Parathyroid adenoma (tissue), 2 donors: ENCODE data around the gene SHISA7.

ENCODE experiments used
- H2AFZ ChIP-seq: fragments of 300-600 bp; sonication (generic); one replicate; pipeline ENCODE4 v1.7.0; 2017; ENCODE audit warnings: antibody characterized with exemption, mild to moderate bottlenecking
- H3K27ac ChIP-seq: fragments of 300-600 bp; sonication (generic); one replicate; pipeline ENCODE4 v1.7.0; 2017
- H3K27me3 ChIP-seq: fragments of 300-600 bp; sonication (generic); one replicate; pipeline ENCODE4 v1.7.0; 2017; ENCODE audit warnings: low read length; ENCODE audit not compliant: control insufficient read depth, insufficient read depth
- H3K36me3 ChIP-seq: fragments of 300-600 bp; sonication (generic); one replicate; pipeline ENCODE4 v1.7.0; 2017; ENCODE audit warnings: low read length; ENCODE audit not compliant: control insufficient read depth, insufficient read depth
- H3K4me1 ChIP-seq: fragments of 300-600 bp; sonication (generic); one replicate; pipeline ENCODE4 v1.7.0; 2017; ENCODE audit warnings: control low read depth
- H3K4me2 ChIP-seq: fragments of 300-600 bp; sonication (generic); one replicate; pipeline ENCODE4 v1.7.0; 2017; ENCODE audit warnings: low read length
- H3K4me3 ChIP-seq: fragments of 300-600 bp; sonication (generic); one replicate; pipeline ENCODE4 v1.7.0; 2017; ENCODE audit warnings: low read depth, low read length
- H3K79me2 ChIP-seq: fragments of 300-600 bp; sonication (generic); one replicate; pipeline ENCODE4 v1.7.0; 2017; ENCODE audit warnings: control low read depth
- H3K9ac ChIP-seq: fragments of 300-600 bp; sonication (generic); one replicate; pipeline ENCODE4 v1.7.0; 2017; ENCODE audit warnings: mild to moderate bottlenecking
- H3K9me3 ChIP-seq: fragments of 300-600 bp; sonication (generic); one replicate; pipeline ENCODE4 v1.7.0; 2017; ENCODE audit warnings: low read length; ENCODE audit not compliant: control insufficient read depth
- CTCF ChIP-seq: fragments of 300-600 bp; sonication (generic); IDR thresholded peaks from one replicate; pipeline ENCODE4 v1.7.0; 2017; ENCODE audit warnings: antibody characterized with exemption, mild to moderate bottlenecking
- donor health status: primary hyperparathyroidism.

The SHISA7 gene

GRCh38 chr19:55459950-55460657 lies 17.0 kb upstream of the SHISA7 start:
- peak overlapping the region; percentile 77 for H2AFZ ChIP-seq

GRCh38 chr19:55459551-55459949 lies 16.4 kb upstream of the SHISA7 start:
- Histone ChIP-seq H3K27me3 (no peaks in the 10 kb centered on the region), H2AFZ (no peak overlapping the region), H3K79me2 (no peaks in the 10 kb centered on the region), H3K9me3 (no peaks in the 10 kb centered on the region), H3K27ac (peak overlapping the region; percentile 96), H3K4me3 (no peak overlapping the region), H3K36me3 (no peaks in the 10 kb centered on the region), H3K4me1 (peaks cover 4% of the 10 kb centered on the region), H3K4me2 (peak overlapping the region; percentile 87), H3K9ac (no peak overlapping the region)
- no peak for TF ChIP-seq CTCF

More at GRCh38 chr19:55459950-55460657, 17.0 kb upstream of the SHISA7 start:
- peak overlapping the region; percentile 96 for H3K27ac ChIP-seq
- no peaks in the 10 kb centered on the region for H3K27me3 ChIP-seq
- no peak for TF ChIP-seq CTCF
- H3K4me1 ChIP-seq = peaks cover 4% of the 10 kb centered on the region
- no peak overlapping the region for H3K9ac ChIP-seq
- H3K79me2 ChIP-seq = no peaks in the 10 kb centered on the region
- H3K9me3 ChIP-seq = no peaks in the 10 kb centered on the region
- H3K4me2 ChIP-seq = peak overlapping the region; percentile 87
- no peaks in the 10 kb centered on the region for H3K36me3 ChIP-seq
- H3K4me3 ChIP-seq = peak overlapping the region; percentile 84

GRCh38 chr19:55457683-55458457 lies 14.8 kb upstream of the SHISA7 start:
- Histone ChIP-seq H3K79me2 (no peaks in the 10 kb centered on the region), H3K4me3 (no peak overlapping the region), H3K4me1 (peaks cover 4% of the 10 kb centered on the region), H3K4me2 (no peak overlapping the region), H3K27ac (no peak overlapping the region), H3K27me3 (no peaks in the 10 kb centered on the region), H3K9me3 (no peaks in the 10 kb centered on the region), H3K9ac (no peak overlapping the region), H2AFZ (no peak overlapping the region), H3K36me3 (no peaks in the 10 kb centered on the region)
- TF ChIP-seq CTCF = no peak

DNA sequence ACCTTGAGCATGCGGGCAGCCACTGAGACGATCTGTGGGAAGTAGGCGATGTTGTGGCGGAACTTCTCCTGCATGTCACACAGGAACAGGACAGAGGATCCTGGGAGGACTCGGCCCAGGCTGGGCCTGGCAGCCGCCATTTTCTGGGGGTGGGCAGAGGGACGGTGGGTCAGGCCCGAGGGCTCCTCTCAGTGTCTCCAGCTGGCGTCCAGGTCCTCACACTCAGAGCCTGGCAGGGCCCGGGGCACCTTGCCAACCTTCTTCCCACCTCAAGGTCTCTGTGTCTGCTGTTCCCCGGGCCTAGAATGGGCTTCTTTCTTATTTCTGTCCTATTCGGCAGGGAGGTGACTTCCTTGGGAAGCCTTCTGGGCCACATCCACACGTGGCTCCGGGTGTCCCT lies 13.2 kb upstream of the SHISA7 start:
- no peak for TF ChIP-seq CTCF

More for the DNA sequence above, 13.2 kb upstream of the SHISA7 start:
- no peaks in the 10 kb centered on the region for H3K79me2 ChIP-seq
- no peak overlapping the region for H2AFZ ChIP-seq
- no peaks in the 10 kb centered on the region for H3K9me3 ChIP-seq
- no peak overlapping the region for H3K27ac ChIP-seq
- H3K9ac ChIP-seq = no peak overlapping the region
- H3K36me3 ChIP-seq = no peaks in the 10 kb centered on the region
- no peak overlapping the region for H3K4me2 ChIP-seq
- H3K27me3 ChIP-seq = peaks cover 3% of the 10 kb centered on the region
- peaks cover 13% of the 10 kb centered on the region for H3K4me1 ChIP-seq
- no peak overlapping the region for H3K4me3 ChIP-seq
